PC-9 (cell line): ENCODE data around the gene ZNF331.

Source experiments
- EZH2 ChIP-seq: fragments of 200-600 bp; sonication (generic); IDR thresholded peaks from 2 replicates; pipeline ENCODE4 v1.8.0; 2017; ENCODE audit warnings: antibody characterized with exemption, low read depth
- TF ChIP-seq, protein P1 (sequence below): fragments of 200-600 bp; sonication (generic); conservative IDR thresholded peaks from 2 replicates; pipeline ENCODE4 v1.6.1; 2017; ENCODE audit warnings: mixed run types, antibody characterized with exemption, mild to moderate bottlenecking, moderate library complexity

DNA sequence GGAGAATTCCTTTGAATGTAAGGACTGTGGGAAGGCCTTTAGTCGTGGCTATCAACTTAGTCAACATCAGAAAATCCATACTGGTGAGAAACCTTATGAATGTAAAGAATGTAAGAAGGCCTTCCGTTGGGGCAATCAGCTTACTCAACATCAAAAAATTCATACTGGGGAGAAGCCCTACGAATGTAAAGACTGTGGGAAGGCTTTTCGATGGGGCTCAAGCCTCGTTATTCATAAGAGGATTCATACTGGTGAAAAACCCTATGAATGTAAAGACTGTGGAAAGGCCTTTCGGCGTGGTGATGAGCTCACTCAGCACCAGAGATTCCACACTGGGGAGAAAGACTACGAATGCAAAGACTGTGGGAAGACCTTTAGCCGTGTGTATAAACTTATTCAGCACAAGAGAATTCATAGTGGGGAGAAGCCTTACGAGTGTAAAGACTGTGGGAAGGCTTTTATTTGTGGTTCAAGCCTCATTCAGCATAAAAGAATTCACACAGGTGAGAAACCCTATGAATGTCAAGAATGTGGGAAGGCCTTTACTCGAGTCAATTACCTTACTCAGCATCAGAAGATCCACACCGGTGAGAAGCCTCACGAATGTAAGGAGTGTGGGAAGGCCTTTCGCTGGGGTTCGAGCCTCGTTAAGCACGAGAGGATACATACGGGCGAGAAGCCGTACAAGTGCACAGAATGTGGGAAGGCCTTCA, 39.2 kb downstream of the ZNF331 start:
- TF ChIP-seq, protein P1, sequence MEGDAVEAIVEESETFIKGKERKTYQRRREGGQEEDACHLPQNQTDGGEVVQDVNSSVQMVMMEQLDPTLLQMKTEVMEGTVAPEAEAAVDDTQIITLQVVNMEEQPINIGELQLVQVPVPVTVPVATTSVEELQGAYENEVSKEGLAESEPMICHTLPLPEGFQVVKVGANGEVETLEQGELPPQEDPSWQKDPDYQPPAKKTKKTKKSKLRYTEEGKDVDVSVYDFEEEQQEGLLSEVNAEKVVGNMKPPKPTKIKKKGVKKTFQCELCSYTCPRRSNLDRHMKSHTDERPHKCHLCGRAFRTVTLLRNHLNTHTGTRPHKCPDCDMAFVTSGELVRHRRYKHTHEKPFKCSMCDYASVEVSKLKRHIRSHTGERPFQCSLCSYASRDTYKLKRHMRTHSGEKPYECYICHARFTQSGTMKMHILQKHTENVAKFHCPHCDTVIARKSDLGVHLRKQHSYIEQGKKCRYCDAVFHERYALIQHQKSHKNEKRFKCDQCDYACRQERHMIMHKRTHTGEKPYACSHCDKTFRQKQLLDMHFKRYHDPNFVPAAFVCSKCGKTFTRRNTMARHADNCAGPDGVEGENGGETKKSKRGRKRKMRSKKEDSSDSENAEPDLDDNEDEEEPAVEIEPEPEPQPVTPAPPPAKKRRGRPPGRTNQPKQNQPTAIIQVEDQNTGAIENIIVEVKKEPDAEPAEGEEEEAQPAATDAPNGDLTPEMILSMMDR = no peak
- TF ChIP-seq EZH2 = no peak
